GM19238 (cell line): ENCODE data around the gene PRIMA1.

Experiments used
- DNase-seq: peaks from one replicate; pipeline ENCODE4 v3.0.0; 2011; ENCODE audit warnings: low spot score; ENCODE audit not compliant: insufficient read length

The PRIMA1 gene

DNA sequence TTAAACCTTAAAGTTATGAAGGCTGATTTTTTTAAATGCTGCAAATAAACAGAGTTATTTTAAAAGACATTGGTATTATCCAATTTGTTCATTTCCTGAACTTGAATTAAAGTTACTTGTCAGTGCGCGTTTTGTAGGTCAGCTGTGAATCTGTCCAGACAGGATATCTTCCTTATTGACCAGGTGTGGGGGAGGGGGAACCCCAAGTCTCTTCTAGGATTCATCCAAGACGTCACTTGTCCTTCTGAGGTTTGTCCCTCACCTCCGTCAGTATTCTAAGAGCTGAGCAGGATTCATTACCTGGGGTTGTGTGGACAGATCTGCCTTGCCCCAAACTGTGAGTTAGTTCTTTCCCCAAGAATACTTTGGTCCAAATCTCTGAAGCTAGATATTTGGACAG, 8.8 kb upstream of the PRIMA1 start:
- DNase-seq = no peak

DNA sequence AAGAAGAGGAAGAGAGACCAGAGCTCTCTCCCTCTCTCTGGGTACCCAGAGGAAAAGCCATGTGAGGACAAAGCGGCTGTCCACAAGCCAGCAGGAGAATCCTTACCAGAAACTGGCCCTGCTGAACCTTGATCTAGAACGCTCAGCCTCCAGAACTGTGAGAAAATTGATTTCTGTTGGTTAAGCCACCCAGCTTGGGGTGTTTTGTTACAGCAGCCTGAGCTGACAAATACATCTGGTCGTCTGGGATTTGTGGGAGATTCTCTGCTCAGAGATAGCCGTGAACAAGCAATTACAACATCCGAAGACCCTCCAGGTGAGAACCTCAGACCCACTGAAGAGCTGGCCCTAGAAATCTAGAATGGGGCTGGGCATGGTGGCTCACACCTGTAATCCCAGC, 6.5 kb upstream of the PRIMA1 start:
- DNase-seq = no peak

DNA sequence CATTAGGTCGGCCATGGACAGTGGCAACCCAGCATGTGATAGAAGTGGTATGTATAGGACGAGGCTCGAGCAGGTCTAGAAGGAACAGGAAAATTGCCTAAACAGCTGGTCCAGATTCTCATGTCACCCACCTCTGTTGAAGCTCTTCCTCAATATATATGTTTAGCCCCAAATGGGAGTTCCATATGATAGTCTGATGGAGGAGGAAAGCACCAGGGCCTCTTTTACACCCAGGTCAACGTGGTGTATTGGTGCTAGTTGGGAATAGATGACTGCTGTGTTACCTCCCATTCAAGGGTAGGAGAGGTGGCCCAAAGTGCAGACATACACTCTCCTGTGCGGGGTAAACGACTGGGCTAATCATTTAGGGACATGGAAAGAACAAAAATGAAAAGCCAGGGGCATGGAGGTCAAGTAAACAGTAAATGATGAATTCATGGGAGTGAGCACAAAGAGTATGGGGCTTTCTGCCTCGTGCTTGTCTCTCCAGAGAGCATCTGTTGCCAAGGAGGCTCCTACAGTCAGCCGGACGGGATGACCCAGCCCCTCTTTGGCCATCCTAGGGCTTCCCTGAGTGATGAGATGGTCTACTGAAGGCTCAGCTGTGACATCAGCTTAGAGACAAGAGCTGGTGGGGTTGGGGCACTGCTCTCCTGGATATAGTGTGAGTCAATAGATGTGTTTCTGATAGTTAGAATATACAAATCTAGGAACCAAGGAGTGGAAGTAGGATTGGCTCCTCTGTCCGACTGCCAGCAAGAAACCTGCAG, 5.5 kb upstream of the PRIMA1 start:
- DNase-seq = no peak

DNA sequence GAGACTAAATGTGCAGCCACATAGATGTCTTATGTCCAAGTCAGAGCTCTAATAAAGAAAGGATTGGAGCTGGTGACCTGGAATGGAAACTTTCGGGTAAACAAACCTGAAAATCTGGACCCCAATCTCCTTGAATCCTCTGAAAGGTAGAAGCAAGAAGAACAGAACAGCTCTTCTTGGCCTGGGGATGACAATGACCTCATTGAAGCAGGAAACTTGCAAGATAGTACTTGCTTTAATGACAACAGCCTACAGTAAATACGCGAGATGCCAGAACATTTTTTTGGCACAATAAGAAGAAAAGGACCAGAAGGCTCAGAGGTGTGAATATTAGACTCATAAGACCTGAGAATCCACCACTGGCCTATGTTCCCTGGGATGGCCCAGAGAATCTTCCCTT, 4.1 kb upstream of the PRIMA1 start:
- no peak for DNase-seq

DNA sequence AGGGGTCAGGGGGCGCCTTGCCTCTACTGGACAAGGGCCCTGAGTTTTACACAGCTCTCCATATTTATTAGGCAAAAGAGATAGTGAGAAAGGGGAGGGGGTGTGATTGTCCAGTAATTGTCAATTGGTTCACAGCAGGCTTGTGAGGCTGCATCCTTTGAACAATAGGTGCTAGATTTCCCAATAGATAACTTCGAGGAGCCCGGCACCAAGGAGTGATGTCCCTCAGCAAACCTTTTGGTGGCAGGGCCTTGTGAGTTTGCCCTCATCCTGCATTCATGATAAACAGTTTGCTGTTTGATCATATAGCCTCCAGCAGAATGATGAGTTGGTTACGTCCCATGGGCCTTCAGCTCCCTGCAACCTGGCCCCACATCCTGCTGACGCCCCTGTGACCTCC, 2.7 kb upstream of the PRIMA1 start:
- DNase-seq = no peak

DNA sequence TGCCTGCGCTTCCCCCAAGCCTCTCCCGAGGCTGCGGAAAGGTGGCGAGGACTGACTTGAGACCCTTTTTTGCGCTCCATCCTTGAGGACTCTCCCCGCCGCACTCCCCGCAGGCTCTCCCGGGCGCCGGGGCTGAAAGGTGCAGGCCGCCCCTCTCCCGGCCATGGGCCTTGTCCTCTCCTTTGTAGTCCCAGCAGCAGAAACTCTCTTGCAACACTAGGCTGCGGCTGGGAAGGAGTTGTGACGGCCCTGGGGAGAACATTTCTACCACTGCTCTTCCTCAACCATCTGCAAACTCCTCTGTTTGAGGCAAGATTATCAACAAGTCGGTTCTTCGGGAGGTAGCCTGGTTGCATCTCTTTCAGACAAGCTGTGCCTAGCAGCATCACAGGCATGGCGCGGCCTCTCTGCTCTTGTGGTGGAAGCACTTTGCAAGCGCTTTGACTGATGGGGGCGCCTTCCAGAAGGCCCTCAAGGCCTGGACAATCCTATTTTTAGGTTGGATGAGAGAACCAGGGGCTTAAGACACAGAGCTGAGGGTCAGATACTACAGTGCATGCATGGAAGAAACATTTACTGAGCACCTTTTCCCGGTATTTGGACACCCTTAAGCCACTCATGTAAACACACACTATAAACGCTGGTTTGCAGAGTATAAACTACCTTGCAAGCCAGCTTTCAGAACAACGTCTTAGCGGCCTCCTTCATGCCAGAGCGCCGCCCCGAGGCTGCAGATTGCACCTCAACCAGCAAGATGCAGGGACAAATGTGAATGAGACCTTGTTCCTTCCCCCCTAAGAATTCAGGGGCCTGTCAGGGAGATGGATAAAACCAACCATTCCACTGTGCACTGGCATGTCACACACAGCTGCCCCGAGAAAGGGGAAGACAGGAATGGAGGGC, 1.2 kb upstream of the PRIMA1 start:
- no peak for DNase-seq

DNA sequence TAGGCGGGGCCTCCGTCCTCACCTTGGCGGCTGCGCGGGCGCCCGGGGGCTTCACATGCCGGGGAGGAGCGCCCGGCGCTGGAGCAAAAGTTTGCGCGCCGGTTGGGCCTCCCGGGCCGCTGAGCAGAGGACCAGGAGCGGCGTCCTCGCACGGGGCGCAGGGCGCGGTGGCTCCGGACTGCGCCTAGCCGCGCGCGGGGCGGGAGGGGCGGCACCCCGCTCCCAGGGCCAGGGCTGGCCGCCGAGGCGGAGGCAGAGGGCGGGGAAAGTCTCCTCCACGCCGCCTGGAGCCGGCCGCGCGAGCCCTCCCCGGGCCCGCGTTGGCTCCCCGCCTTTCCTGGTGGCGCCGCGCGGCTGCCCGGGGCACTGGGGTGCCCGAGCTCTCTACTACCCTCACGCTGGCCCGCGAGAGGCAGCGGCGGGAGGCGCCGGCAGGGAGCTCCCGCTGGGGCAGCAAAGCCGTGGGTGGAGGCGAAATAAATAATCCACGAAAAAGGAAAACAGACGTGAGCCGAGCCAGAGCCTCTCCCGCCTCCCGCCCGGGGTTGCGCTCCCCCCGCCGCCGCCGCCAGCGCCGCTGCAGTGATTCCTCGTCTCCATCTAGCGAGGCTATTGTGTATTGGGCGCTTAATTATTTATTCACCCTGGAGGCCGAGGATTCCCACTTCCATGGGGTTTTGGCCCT, 400 bp upstream of the PRIMA1 start:
- DNase-seq = no peak

DNA sequence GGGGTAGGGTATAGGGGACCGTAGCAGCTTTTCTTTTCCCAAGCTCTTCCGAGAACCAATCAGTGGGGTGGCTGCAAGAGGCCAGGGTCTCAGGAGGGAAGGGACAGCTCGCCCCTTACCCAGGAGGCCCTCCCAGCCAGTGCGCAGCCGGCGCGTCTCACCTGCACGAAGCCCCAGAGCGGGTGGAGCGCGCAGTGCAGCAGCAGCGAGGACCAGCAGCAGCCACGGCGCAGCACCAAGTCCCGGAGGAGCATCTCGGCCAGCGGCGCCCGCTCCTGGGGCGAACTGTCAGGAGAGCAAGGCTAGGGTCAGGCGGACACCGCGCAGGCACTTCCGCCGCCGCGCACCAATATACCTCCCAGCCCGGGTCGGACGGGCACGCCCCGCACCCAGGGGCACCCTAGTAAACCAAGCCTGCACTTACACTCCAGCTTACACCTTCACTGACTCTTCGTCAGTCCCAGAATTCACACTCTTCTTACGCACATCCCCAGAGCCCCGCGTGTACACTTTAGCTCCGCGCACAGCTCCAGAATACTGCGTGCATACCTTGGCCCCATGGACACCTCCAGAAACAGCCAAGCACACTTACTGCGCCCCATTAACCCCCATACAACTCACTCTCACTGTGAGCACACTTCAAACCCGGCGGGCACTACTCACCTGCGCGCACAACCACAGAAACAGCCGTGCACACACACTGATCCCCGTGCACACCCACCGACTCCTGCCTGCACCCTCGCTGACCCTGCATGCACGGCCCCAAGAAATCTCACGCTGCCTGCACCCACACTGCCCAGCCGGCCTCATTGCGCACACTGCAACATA, 606 bp downstream of the PRIMA1 start:
- DNase-seq = no peak

DNA sequence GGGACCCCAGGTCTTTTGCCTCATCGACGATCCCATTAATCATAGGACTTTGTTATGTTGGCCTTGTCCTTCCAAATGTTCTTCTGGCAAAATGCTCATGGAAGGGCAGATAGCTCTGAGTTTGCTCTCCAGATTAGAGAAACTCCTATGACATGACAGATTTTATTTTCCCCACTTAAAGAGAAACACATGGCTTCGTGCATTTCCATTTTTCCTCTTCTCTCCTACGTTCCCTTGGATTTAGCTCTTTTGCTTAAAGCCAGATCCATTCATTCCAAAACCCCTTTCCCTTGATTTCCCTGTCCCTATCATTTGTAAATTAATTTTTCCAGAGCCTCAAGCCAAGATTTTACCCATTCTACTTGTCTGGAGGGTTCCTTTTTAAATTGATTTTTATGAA, 2.9 kb downstream of the PRIMA1 start:
- DNase-seq = no peak

DNA sequence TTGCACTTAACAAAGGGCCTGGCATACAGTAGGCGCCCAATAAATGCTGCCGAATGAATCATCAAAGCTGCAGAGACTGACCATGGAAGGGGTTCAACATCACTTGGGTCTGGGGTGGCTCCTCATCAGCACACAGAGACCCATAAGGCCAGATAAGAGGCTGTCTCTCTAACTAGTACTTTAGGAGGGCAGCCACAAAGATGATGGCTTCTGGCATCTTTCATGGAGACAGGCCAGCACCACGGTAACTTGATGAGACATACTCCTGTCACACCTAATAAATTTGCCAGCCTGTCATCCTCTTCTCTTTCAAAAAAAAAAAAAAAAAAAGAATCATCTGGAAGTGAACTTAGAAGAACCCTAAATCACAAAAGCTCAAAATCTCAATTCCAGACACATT, 3.4 kb downstream of the PRIMA1 start:
- DNase-seq = no peak

DNA sequence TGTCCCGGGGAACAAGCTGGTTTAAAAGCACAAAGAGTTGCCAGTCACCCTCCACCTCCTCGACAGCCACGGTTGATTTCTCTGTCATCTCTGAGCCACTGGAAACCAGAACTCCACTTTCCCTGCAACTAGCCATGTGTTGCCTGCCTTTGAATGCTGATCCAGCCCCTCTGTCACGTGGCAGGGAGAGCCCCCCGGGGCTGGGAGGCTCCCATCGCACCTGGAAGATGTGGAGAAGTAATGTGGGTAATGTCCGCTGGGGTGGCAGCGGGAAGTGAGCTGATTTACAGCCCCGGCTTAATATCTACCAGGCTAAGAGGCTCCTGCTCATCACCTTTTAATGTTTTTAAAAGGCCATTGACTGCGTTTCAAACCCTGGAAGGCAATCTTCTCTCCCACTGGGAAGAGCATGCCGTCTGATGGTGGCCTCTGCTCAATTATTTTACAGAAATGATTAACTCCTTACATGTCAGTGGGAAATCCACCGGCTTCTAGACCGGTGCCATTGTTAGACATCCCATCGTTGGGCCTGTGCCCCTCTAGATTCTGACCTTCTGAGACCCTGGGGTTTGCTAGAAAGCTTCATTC, 7.4 kb downstream of the PRIMA1 start:
- no peak for DNase-seq

DNA sequence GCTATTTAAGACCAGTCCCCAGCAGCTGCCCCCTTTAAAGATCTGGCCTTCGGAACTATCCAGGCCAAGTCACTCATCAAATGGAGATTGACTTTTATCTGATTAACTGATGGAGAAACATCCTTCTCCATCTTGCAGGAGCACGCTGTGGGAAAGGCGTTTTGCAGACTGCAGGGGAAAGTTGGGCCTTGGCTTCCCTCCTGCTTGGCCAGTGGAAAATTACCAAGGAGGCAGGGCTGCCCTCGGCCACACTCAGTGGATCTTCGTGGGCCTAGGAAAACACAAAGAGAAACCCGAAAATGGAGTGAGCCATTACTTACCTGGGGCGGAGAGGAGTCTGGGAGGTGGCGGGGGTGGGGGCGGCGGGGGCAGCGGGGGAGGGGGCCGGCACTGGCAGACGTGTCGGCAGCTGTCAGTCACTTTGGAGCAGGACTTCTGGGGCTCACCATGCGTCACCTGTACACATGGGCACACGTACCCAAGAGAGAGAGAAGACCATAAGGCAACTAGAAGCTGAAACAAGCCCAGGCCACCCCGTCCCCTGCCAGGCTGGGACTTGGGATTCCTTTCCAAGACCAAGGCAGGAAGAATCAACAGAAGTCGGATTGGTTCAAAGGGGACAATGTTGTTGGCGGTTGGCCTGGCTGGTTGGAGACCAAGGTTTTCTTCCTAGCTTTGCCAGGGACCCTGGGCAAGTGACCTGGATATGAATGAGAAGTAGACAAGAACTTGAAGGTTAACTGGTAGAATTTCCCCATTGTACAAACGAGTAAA, 9.2 kb downstream of the PRIMA1 start:
- DNase-seq = no peak

DNA sequence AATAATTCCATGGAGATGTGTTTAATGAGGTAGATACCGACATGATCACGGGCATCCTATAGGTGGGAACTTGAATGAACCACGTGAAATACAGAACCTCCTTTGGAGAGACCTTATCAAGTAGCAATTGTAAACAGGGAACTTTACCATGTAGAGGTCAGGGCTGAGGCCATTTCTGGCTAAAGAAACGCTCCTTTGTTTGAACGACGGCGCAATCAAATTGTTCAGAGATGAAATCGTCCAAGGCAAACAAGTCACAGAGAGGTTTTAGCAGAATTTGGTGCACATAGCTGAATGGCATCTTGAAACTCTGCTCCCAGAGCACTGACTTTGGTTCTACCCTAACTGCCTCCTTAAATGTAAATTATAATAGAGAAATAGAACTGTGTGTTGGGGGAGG, 9.8 kb downstream of the PRIMA1 start:
- no peak for DNase-seq

DNA sequence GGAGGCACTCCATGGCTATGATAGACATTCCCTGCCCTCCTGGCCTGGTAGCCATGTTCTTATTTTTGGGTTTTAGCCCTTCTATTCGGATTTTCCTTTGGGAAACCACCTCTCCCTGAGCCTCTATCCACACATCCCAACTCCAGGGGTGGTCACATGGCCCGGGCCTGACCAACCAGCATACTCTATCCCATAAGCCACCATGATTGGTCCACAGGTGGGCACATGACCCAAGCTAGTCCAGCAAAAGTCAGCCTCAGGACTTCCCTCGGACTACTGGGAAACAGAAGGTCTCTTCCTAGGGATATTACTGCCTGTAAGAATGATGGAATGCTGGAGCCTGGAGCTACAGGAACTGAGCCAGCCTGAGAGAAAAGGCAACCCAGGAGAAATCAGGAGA, 12.5 kb downstream of the PRIMA1 start:
- no peak for DNase-seq

DNA sequence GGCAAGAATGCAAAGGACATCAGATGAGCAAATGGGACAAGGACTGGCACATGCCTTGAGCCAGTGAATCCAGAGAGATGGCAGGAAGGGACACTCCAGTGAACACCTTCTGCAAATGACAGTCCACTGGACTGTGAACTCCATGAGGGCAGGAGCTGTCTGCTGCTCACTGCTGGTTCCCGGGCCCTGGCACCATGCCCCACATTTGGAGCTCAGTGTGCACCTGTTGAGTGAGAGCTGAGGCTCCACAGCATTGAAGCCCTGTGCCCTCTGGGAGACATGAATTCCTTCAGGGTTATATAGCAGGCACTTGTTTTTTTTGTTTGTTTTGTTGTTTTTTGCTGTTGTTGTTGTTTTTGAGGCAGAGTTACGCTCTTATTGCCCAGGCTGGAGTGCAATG, 13.1 kb downstream of the PRIMA1 start:
- DNase-seq = no peak

DNA sequence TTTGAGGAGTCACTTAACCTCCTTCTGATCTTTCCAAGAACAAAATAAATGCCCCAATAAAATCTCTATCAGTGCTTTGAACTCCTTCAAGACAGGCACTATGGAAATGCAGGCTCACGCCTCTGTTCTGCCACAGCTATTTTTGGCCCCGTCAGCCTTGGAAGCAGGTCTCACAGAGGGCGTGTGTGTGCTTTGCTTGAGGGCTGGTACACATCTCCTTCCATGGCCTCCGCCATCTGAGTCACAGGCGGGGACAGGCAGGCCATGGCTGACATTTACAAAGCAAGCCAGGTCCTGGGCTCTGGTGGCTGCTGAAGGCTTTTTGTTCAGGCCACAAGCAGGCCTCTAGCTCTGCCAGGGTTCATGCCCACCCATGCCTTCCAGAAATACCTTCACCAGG, 16.0 kb downstream of the PRIMA1 start:
- no peak for DNase-seq

DNA sequence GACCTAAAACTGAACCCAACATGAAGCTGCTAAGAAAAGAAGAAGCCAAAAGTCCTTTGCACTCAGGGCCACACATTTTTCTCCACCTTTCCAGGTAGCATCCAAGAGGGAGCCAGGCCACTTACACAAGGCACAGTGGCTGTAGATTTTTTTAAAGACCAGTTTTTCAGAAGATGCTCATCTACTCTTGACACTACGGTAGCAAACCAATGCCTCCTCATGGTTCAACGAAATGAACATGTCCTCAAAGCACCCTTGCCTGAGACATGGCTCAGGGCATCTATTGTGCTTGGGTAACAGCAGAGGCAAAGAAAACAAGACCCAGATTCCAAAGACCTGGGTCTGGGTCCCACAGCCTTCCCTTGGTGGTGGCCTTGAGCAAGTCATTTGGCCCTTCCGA, 22.3 kb downstream of the PRIMA1 start:
- no peak for DNase-seq

DNA sequence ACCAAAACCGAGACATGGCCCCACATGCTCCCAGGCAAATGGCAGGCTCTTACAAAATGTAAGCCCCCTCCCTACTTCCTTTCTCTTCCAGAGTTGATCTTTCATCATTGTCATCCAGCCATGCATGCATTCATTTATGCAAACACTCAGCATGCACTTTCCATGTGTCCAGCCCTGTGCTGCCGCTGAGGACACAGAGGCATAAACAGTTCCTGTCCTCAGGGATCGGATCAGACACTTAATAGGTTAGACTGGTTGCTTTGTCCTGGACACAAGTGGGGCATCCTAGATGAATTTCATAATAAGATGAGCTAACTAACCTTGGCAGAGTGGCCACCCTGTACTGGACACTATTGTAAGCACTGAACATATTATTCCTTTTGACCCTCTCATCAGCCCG, 23.1 kb downstream of the PRIMA1 start:
- no peak for DNase-seq

DNA sequence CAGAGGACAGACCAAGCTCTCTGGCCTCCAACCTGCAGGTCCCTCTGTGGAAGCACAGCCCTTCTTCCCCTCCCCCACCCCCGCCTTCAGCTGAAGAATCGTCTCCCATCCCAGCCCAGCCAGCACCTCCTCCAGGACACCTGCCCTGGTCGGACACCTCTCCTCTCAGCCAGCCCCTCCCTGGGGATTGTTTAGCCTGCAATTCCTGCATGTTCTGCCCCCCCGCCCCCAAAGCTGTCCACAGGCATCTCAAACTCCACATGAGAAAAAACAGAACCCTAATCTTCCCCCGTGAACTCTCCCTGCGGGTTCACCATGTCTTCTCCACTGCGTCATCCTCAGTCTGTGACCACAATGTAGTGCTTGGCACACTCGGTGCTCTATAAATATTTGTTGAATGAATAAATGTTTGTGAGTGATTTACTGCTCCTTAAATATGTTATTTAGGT, 24.1 kb downstream of the PRIMA1 start:
- no peak for DNase-seq

DNA sequence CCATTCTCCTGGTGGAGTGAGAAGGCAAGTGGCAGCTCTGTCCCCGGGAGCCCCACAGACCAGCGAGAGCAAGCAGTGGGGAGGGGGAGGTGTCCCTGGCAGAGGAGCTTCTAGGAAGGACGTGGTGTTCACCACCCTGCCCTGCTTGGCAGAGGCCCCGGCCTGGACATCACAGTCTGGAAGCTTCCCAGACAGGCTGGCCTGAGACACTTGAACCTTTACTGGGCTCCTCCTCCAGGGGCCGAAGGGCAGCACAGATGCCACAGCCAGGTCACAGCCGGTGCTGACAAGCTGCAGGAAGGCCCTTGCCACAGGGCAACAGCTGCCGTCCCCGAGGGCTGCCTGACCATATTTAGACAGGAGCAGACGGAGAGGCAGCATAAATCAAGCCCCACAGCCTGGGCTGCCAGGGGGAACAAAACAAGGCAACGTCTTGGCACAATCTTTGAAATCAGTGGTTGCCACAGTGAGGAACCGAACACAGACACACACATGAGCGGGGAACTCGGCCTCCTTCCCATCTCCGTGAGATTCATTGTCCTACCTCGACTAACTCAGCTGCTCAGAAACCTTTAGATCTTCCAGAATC, 28.5 kb downstream of the PRIMA1 start:
- DNase-seq = no peak
